K562 (cell line): Measurements from ENCODE around the gene ANAPC16. TPM values are rescaled to one million over a fixed set of nuclear protein-coding genes. Genes with fewer than 3 reads are reported as not detected.
"Not testable (repeated sequence)": the region's sequence is repeated elsewhere in the genome, so short reads cannot be mapped to it uniquely, and the experiment has no call there.

Experiments used
- ATAC-seq: fragments of 200-7000 bp; cut with Tn5 transposase; 3 replicates; pipeline ENCODE4 v1.9.1; 2020; ENCODE audit warnings: moderate library complexity
- BruUV-seq: library from RNA; stranded (reverse); fragments of 400-500 nt; replicated peaks from 2 replicates; lab custom pipeline; 2021; lab: Mats Ljungman, UMichigan
- CTCF ChIA-PET: fragments of 300-600 bp; formaldehyde crosslinking; extraction: SDS; loops from one replicate; lab custom pipeline; 2021; ENCODE audit warnings: low intra/inter-chr PET ratio; lab: Yijun Ruan, JAX
- POLR2A ChIA-PET: fragments of 300-600, 350-650 bp; sonication (Branson Sonifier 250); formaldehyde crosslinking; extraction: SDS; loops from one replicate; lab custom pipeline; 2021; ENCODE audit warnings: antibody characterized with exemption, inconsistent platforms; lab: Yijun Ruan, JAX
- DNase-seq, 4 experiments: peaks; one replicate each; pipeline versions ENCODE4 v3.0.0 to v3.0.0-alpha.2; 2011 to 2018; ENCODE audit warnings: low spot score in 3 of 4, mixed read lengths in 3 of 4; ENCODE audit errors: extremely low read depth in 1 of 4
- FAIRE-seq: peaks from 2 replicates; lab custom pipeline; 2011; peaks lifted over from hg19 to GRCh38; lab: Jason Lieb, UNC
- H2AFZ ChIP-seq: 2 replicates; pipeline ENCODE4 v1.6.0; 2011; ENCODE audit warnings: low read depth, low read length, control low read depth, inconsistent platforms
- H3K27ac ChIP-seq: fragments of 200-600 bp; 3 replicates; pipeline ENCODE4 v1.8.0; 2011; ENCODE audit warnings: low read depth, mild to moderate bottlenecking, control low read depth, inconsistent platforms, low read length, moderate library complexity, mixed read lengths; ENCODE audit errors: extremely low read depth
- H3K27me3 ChIP-seq, 2 experiments: fragments of 300-600 bp in 1 of 2; 2 replicates in 1 of 2; 3 replicates in 1 of 2; pipeline versions ENCODE4 v1.6.0 to v1.8.0; 2011; ENCODE audit warnings: inconsistent platforms in 2 of 2, low read length in 2 of 2, mild to moderate bottlenecking in 1 of 2, mixed read lengths in 1 of 2, moderate library complexity in 1 of 2; ENCODE audit not compliant: control insufficient read depth in 2 of 2, insufficient read depth in 2 of 2
- H3K36me3 ChIP-seq: fragments of 300-600 bp; 3 replicates; pipeline ENCODE4 v1.8.0; 2011; ENCODE audit warnings: mild to moderate bottlenecking, low read length, inconsistent platforms; ENCODE audit not compliant: control insufficient read depth, insufficient read depth
- H3K4me1 ChIP-seq, 2 experiments: fragments of 200-600 bp in 1 of 2; replicated peaks in 1 of 2; 2 replicates in 1 of 2; 3 replicates in 1 of 2; pipeline versions ENCODE4 v1.5.1 to v1.8.0; 2011; ENCODE audit warnings: inconsistent platforms in 2 of 2, low read length in 2 of 2, mild to moderate bottlenecking in 1 of 2, mixed read lengths in 1 of 2, moderate library complexity in 1 of 2; ENCODE audit not compliant: control insufficient read depth in 2 of 2, insufficient read depth in 2 of 2
- H3K4me2 ChIP-seq: 2 replicates; pipeline ENCODE4 v1.6.1; 2011; ENCODE audit warnings: low read length, control low read depth, inconsistent platforms, mixed read lengths; ENCODE audit not compliant: insufficient read depth
- H3K4me3 ChIP-seq: fragments of 200-600 bp; sonication (generic), shearing (Covaris generic); 2 replicates; pipeline ENCODE4 v1.5.1; 2016; ENCODE audit warnings: control low read depth, inconsistent platforms
- H3K79me2 ChIP-seq: fragments of 200-600 bp; 3 replicates; pipeline ENCODE4 v1.8.0; 2011; ENCODE audit warnings: low read length, inconsistent platforms; ENCODE audit not compliant: control insufficient read depth, insufficient read depth
- H3K9ac ChIP-seq, 2 experiments: 2 replicates each; pipeline versions ENCODE4 v1.6.0 to v1.6.1; 2011; ENCODE audit warnings: low read depth in 2 of 2, low read length in 2 of 2, control low read depth in 1 of 2, inconsistent platforms in 1 of 2, mild to moderate bottlenecking in 1 of 2, mixed read lengths in 1 of 2; ENCODE audit not compliant: insufficient read depth in 1 of 2
- H3K9me1 ChIP-seq: one replicate; pipeline ENCODE4 v1.6.0; 2011; ENCODE audit warnings: inconsistent platforms, mild to moderate bottlenecking, low read length, moderate library complexity; ENCODE audit not compliant: control insufficient read depth, insufficient read depth
- H3K9me3 ChIP-seq: replicated peaks from 2 replicates; pipeline ENCODE4 v1.5.1; 2011; ENCODE audit warnings: low read depth, low read length, inconsistent platforms; ENCODE audit not compliant: control insufficient read depth, insufficient read depth
- H4K20me1 ChIP-seq: replicated peaks from 2 replicates; pipeline ENCODE4 v1.6.1; 2011; ENCODE audit warnings: low read length, inconsistent platforms, mixed read lengths; ENCODE audit not compliant: control insufficient read depth, insufficient read depth
- CEBPB ChIP-seq: fragments of 450-650 bp; IDR thresholded peaks from 2 replicates; pipeline ENCODE4 v1.6.1; 2016; ENCODE audit warnings: missing genetic modification characterization, missing compliant biosample characterization
- RBM25 ChIP-seq: fragments of 200-400 bp; formaldehyde crosslinking; IDR thresholded peaks from 2 replicates; pipeline ENCODE4 v1.6.1; 2018; ENCODE audit warnings: low read length, low read depth, moderate library complexity; ENCODE audit not compliant: severe bottlenecking
- ZNF121 ChIP-seq: sonication (generic); formaldehyde crosslinking; conservative IDR thresholded peaks from 2 replicates; pipeline ENCODE4 v1.8.0; 2022; ENCODE audit warnings: missing genetic modification reagents
- ZNF263 ChIP-seq: sonication (generic); formaldehyde crosslinking; IDR thresholded peaks from 2 replicates; pipeline ENCODE4 v1.8.0; 2022; ENCODE audit warnings: mild to moderate bottlenecking, missing genetic modification reagents, borderline replicate concordance
- WGBS: fragments of 100-300 bp; shearing (Covaris generic); methylation state at CpG from one replicate; pipeline ENCODE4 v1.1.6; 2016; ENCODE audit warnings: low coverage, mixed read lengths; ENCODE audit not compliant: insufficient coverage; ENCODE audit errors: missing lambda C conversion rate; 5-methylcytosine and 5-hydroxymethylcytosine counted together
- in situ Hi-C: fragments of 300-500 bp; cut with MboI; formaldehyde crosslinking; loops from 4 replicates; pipeline ENCODE4 v1.15.0; 2018; ENCODE audit warnings: inconsistent platforms, mixed read lengths
- intact Hi-C: fragments of 100-400 bp; cut with micrococcal nuclease; formaldehyde crosslinking; loops from 2 replicates; pipeline ENCODE4 v1.14.2; 2022
- polyA plus RNA-seq, 8 experiments: library from polyadenylated mRNA; depleted of rRNA in 4 of 8; stranded (reverse) in 5 of 8; unstranded in 3 of 8; fragments of >200 nt; fragmentation: Nextera tagmentation in 2 of 8; fragmentation: Illumina TruSeq in 1 of 8; extraction: Ambion mirVana in 2 of 8; extraction: Trizol in 1 of 8; gene quantifications; 2 replicates each; pipeline versions ENCODE4 v1.2.1 to v1.2.3, GENCODE V29; 2011 to 2014; ENCODE audit warnings: inconsistent platforms in 1 of 8, missing spikeins in 1 of 8
- total RNA-seq, 7 experiments: library from RNA; depleted of rRNA in 6 of 7; stranded (reverse); fragments of >200 nt in 6 of 7; fragmentation: Illumina TruSeq in 2 of 7; extraction: Trizol in 2 of 7; gene quantifications; 2 replicates each; pipeline versions ENCODE4 v1.2.1 to v1.2.3, GENCODE V29; 2011 to 2021; ENCODE audit warnings: low replicate concordance in 1 of 7
- TF ChIP-seq, protein P1 (sequence below): IDR thresholded peaks from 2 replicates; pipeline ENCODE4 v1.6.1; 2016; ENCODE audit warnings: missing genetic modification characterization, missing compliant biosample characterization

The ANAPC16 gene
- total and polyA plus RNA-seq, 9 of the 15 experiments (the other 6 are each of a cell fraction or from before 2014, with no cell fraction given) = 42.6 to 208 (median 108) TPM

DNA sequence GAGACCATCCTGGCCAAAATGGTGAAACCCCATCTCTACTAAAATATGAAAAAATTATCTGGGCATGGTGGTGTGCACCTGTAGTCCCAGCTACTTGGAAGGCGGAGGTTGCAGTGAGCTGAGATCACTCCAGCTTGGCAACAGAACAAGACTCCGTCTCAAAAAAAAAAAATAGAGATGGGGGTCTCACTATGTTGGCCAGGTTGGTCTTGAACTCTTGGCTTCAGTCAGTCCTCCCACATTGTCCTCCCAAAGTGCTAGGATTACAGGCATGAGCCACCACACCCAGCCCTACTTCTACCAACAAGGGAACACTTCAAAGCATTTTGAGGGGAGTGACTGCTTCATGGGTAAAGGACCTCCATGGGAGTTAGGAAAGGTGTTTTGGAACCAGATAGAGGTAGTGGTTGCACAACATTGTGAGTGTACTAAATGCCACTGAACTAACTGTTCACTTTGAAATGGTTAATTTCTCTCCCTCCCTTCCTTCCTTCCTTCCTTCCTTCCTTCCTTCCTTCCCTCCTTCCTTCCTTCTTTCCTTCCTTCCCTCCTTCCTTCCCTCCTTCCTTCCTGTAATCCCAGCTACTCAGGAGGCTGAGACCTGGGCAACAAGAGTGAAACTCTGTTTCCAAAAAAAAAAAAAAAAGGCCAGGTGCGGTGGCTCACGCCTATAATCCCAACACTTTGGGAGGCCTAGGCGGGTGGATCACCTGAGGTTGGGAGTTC is 52.8 kb downstream of the ANAPC16 start:
- H3K9me3 ChIP-seq, H3K27ac ChIP-seq, CTCF ChIA-PET, H3K9me1 ChIP-seq, H3K79me2 ChIP-seq: not testable (repeated sequence)
- TF ChIP-seq ZNF263 (CRISPR knock-in tag) (peak; percentile 45), CEBPB (tag) (peak; percentile 69), RBM25 (peak; percentile 55), ZNF121 (CRISPR knock-in tag) (peak; percentile 84)
- TF ChIP-seq, protein P1, sequence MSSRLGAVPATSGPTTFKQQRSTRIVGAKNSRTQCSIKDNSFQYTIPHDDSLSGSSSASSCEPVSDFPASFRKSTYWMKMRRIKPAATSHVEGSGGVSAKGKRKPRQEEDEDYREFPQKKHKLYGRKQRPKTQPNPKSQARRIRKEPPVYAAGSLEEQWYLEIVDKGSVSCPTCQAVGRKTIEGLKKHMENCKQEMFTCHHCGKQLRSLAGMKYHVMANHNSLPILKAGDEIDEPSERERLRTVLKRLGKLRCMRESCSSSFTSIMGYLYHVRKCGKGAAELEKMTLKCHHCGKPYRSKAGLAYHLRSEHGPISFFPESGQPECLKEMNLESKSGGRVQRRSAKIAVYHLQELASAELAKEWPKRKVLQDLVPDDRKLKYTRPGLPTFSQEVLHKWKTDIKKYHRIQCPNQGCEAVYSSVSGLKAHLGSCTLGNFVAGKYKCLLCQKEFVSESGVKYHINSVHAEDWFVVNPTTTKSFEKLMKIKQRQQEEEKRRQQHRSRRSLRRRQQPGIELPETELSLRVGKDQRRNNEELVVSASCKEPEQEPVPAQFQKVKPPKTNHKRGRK (tag) = peak; percentile 41; the same call in 1 of the 2 replicates
- TF ChIP-seq, all 486 proteins: peak for 5; not testable (repeated sequence) for 481
- POLR2A ChIA-PET = interaction anchor here (1.3 to 2.1 kb wide), 3 partner anchors 8 to 34 kb away, joined by 4 to 10 read pairs (median 6); no protein-coding TSS in a partner anchor
- intact Hi-C loops, FAIRE-seq, ATAC-seq, BruUV-seq, H3K36me3 ChIP-seq, in situ Hi-C loops, H2AFZ ChIP-seq, H3K4me2 ChIP-seq, H3K27me3 ChIP-seq, H3K4me3 ChIP-seq, DNase-seq, H3K9ac ChIP-seq, H4K20me1 ChIP-seq: not testable (repeated sequence)
- 87% methylated on average over 4 of the region's 5 CpGs for WGBS
- peaks cover 30 to 42% of the 10 kb centered on the region in 2 experiments for H3K4me1 ChIP-seq
